ENCODE measurements around the gene APOL4. TPM values are rescaled to one million over a fixed set of nuclear protein-coding genes. Genes with fewer than 3 reads are reported as not detected.

APOL4 gene
- total and polyA plus RNA-seq, 3 donors from 2014 or later = 0.55 to 4.3 (median 4.3) TPM

DNA sequence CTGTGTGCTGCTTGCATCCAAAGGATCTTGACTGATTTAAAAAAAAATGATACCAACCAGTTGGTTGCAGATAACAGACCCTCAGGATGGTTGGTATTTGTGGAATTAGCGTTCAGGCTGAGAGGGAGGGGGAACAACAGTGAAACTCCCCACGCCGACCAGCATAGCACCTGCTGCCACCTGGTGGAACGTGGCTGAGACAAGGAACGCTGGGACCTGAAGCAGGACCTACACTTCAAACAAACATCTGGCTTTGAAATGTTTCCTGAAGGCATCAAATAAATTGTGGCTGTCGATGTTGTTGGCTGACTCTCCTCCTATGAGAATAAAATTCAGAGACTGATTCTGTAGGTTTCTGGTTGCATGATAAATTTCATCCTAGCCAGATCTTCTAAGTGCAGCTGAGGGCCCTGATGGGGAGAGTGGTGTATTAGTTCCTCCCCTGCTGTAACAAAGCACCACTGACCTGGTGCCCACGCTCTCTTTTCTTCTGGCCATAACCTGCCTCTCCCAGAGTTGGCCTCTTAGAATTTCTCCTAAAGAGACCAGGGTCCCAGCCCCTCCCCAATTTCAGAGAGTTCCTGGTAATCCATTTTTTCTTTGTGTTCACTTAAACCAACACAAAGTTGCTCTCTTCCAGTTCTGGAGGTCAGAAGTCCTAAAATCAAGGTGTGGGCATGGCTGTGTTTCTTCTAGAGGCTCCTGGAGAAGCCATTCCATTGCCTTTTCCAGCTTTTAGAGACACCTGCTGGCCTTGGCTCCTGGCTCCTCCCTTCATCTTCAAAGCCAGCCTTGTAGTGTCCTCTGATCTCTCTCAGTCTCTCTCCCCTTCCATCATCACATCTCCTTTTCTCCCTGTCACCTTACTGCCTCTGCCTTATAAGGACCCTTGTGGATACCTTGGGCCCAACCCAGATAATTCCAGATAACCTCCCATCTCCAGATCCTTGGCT, 20.5 kb upstream of the APOL4 start:
- no peaks in the 10 kb centered on the region for H3K4me1 ChIP-seq
- no peaks in the 10 kb centered on the region for H3K9me3 ChIP-seq
- 41 to 61% methylated on average over 7 of the region's 7 CpGs for WGBS, 2 donors
- H3K27ac ChIP-seq = no peak overlapping the region
- no peaks in the 10 kb centered on the region for H3K27me3 ChIP-seq
- peak; percentile 70 for DNase-seq
- H3K4me3 ChIP-seq = no peak overlapping the region
- H3K36me3 ChIP-seq (ENCODE audit: low read depth, missing control alignments) = no peaks in the 10 kb centered on the region
- TF ChIP-seq, protein P1, sequence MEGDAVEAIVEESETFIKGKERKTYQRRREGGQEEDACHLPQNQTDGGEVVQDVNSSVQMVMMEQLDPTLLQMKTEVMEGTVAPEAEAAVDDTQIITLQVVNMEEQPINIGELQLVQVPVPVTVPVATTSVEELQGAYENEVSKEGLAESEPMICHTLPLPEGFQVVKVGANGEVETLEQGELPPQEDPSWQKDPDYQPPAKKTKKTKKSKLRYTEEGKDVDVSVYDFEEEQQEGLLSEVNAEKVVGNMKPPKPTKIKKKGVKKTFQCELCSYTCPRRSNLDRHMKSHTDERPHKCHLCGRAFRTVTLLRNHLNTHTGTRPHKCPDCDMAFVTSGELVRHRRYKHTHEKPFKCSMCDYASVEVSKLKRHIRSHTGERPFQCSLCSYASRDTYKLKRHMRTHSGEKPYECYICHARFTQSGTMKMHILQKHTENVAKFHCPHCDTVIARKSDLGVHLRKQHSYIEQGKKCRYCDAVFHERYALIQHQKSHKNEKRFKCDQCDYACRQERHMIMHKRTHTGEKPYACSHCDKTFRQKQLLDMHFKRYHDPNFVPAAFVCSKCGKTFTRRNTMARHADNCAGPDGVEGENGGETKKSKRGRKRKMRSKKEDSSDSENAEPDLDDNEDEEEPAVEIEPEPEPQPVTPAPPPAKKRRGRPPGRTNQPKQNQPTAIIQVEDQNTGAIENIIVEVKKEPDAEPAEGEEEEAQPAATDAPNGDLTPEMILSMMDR (IDR thresholded peaks at IDR 0.05) = peak; percentile 27 to 42 (median 40)
- TF ChIP-seq POLR2A (IDR thresholded peaks at IDR 0.05) = no peak
- intact Hi-C loops (cut with DNase I; ENCODE audit: low total_unique reads) = no loop called here

DNA sequence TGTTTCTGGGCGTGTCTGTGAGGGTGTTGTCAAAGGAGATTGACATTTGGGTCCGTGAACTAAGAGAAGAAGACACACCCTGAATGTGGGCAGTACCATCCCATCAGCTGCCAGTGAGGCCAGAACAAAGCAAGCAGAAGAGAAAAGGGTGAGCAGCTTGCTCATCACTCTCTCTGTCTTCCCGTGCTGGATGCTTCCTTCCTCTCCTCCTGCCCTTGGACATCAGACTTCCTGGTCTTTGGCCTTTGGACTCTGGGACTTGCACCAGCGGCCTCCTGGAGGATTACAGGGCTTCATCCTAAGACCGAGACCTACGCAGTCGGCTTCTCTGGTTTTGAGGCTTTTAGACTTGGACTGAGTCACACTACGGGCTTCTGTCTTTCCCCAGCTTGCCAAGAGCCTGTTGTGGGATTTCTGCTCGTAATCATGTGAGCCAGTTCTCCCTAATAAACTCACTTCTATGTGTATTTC, 18.9 kb upstream of the APOL4 start:
- intact Hi-C loops (cut with DNase I; ENCODE audit: low total_unique reads) = no loop called here
- Histone ChIP-seq H3K27me3 (no peaks in the 10 kb centered on the region), H3K9me3 (no peaks in the 10 kb centered on the region), H3K4me3 (no peak overlapping the region), H3K36me3 (ENCODE audit: low read depth, missing control alignments) (no peaks in the 10 kb centered on the region), H3K4me1 (no peaks in the 10 kb centered on the region), H3K27ac (no peak overlapping the region)
- no peak for TF ChIP-seq POLR2A (IDR thresholded peaks at IDR 0.05)
- TF ChIP-seq, protein P1 (IDR thresholded peaks at IDR 0.05) = no peak
- WGBS, 2 donors = 67 to 70% methylated on average over 9 of the region's 9 CpGs
- DNase-seq = peak; percentile 60

DNA sequence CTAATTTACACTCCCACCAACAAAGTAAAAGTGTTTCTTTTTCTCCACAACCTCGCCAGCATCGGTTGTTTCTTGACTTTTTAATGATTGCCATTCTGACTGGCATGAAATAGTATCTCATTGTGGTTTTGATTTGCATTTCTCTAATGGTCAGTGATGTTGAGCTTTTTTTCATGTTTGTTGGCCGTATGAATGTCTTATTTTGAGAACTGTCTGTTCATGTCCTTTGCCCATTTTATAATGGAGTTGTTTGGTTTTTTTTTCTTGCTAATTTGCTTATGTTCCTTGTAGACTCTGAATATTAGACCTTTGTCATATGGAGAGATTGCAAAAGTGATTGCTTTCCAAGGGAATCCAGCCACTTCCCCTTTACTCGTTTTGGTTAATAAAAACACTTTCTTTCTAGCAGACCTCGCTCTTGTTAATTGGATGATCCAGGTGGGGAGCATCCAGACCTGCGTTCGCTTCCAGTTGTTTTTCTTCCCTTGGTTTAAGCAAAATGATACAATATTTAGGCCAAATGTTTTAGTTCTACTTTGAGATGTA, 17.1 kb upstream of the APOL4 start:
- no peak overlapping the region for H3K4me3 ChIP-seq
- no peaks in the 10 kb centered on the region for H3K27me3 ChIP-seq
- DNase-seq = no peak
- no peaks in the 10 kb centered on the region for H3K4me1 ChIP-seq
- H3K36me3 ChIP-seq (ENCODE audit: low read depth, missing control alignments) = no peaks in the 10 kb centered on the region
- TF ChIP-seq, protein P1 (IDR thresholded peaks at IDR 0.05) = no peak
- no peak for TF ChIP-seq POLR2A (IDR thresholded peaks at IDR 0.05)
- WGBS, 2 donors = 92 to 93% methylated on average over 7 of the region's 7 CpGs
- intact Hi-C loops (cut with DNase I; ENCODE audit: low total_unique reads) = no loop called here
- no peaks in the 10 kb centered on the region for H3K9me3 ChIP-seq
- H3K27ac ChIP-seq = no peak overlapping the region

DNA sequence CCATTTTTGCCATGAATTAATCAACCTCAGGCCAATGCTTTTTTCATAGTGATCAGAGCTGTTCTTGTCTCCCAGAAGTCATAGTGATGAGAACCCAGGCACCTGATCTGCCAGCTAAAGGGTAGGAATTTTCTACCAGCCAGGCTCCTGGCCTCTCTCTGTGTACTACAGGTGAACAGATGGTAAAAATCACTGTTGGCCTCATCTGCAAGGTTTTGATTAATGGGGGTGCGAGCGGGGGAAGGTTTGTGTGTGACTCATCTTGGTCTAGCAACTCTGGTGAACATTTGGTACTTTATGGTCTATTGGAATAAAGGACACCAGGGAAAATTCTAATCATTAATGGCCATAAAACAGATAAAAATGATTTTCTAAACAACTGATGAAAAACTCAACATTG, 14.4 kb upstream of the APOL4 start:
- no peaks in the 10 kb centered on the region for H3K36me3 ChIP-seq (ENCODE audit: low read depth, missing control alignments)
- TF ChIP-seq, protein P1 (IDR thresholded peaks at IDR 0.05) = no peak
- TF ChIP-seq POLR2A (IDR thresholded peaks at IDR 0.05) = no peak
- 91 to 95% methylated on average over 2 of the region's 2 CpGs for WGBS, 2 donors
- no peak overlapping the region for H3K27ac ChIP-seq
- no peak overlapping the region for H3K4me3 ChIP-seq
- no peaks in the 10 kb centered on the region for H3K9me3 ChIP-seq
- DNase-seq = no peak
- H3K27me3 ChIP-seq = no peaks in the 10 kb centered on the region
- H3K4me1 ChIP-seq = peaks cover 2% of the 10 kb centered on the region
- intact Hi-C loops (cut with DNase I; ENCODE audit: low total_unique reads) = no loop called here

Measured in testis (tissue), 3 donors.